Measurements from ENCODE around the gene RAPGEF5.

- TF ChIP-seq, protein P1, sequence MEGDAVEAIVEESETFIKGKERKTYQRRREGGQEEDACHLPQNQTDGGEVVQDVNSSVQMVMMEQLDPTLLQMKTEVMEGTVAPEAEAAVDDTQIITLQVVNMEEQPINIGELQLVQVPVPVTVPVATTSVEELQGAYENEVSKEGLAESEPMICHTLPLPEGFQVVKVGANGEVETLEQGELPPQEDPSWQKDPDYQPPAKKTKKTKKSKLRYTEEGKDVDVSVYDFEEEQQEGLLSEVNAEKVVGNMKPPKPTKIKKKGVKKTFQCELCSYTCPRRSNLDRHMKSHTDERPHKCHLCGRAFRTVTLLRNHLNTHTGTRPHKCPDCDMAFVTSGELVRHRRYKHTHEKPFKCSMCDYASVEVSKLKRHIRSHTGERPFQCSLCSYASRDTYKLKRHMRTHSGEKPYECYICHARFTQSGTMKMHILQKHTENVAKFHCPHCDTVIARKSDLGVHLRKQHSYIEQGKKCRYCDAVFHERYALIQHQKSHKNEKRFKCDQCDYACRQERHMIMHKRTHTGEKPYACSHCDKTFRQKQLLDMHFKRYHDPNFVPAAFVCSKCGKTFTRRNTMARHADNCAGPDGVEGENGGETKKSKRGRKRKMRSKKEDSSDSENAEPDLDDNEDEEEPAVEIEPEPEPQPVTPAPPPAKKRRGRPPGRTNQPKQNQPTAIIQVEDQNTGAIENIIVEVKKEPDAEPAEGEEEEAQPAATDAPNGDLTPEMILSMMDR (IDR thresholded peaks at IDR 0.05 in 4 of 5, conservative IDR thresholded peaks at IDR 0.05 in 1 of 5), result no peak
- TF ChIP-seq POLR2A (IDR thresholded peaks at IDR 0.05), result no peak
Measured at GRCh38 chr7:22200238-22200637, 156.7 kb downstream of the RAPGEF5 start.

All from gastrocnemius medialis (tissue), 4 donors.